Measurements from ENCODE around the gene RESP18. TPM values are rescaled to one million over a fixed set of nuclear protein-coding genes. Genes with fewer than 3 reads are reported as not detected.

RESP18 gene
- polyA plus RNA-seq, 1 donor, result 0.46 TPM

DNA sequence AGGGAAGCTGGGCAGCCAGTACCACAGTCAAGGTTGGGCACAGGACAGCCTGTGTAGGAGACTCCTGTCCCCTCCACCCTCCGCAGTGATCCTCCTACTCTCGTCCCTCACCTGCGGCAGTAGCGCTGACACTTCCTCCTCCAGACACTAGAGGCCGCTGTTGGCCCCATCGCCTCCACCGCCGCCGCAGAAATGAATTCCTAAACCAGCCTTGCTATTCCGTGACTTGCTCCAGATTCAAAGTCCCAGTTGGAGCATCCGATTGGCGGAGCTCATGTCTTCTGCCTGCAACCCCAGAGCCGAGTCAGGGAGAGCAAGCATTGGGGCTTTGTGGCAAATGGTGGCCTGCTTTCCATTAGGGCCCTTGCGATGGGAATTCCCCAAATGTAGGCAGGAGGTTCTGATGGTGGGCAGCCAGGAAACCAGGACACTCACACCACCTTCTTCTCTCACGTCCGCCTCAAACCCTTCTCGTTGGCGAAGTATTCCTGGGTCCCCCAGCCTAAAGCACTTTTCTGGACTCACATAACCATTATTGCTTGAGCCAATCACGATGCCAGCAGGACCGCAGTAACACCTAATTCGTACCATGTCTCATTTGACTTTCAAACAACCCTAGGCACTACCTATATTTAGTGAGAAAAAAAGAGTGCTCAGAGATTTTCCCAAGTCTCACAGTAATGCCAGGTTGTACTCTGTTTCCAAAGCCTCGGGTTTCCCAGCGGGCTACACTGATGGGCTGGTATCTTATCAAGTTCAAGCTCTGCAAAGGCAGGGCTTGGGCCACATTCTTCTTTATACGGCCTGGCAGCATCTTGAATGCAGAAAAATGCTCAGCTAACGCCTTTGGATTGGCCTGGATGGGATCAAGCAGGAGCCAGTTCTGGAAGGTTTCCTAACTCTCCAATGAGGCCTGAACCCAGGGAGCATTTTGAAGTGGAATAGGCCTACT, 54.6 kb downstream of the RESP18 start:
- peak overlapping the region; percentile 12 for H3K4me3 ChIP-seq (ENCODE audit: low read length)
- peaks cover 22% of the 10 kb centered on the region for H3K36me3 ChIP-seq (ENCODE audit: control insufficient read depth, insufficient read depth, low read length)
- peak overlapping the region; percentile 85 for H3K27ac ChIP-seq (ENCODE audit: low read length)
- no peaks in the 10 kb centered on the region for H3K9me3 ChIP-seq (ENCODE audit: control insufficient read depth, low read depth, low read length)
- H3K27me3 ChIP-seq (ENCODE audit: control insufficient read depth, insufficient read depth, low read length), result no peaks in the 10 kb centered on the region
- 100% methylated on average over 1 of the region's 25 CpGs for WGBS (ENCODE audit: insufficient coverage, low lambda C conversion rate)
- peaks cover 17% of the 10 kb centered on the region for H3K4me1 ChIP-seq (ENCODE audit: control insufficient read depth, insufficient read depth, low read length)
- DNase-seq, result peak; percentile 67 to 81

Other genes starting within 250 kb of the RESP18 start
- 33.9 TPM for gene NHEJ1, start 171.9 kb downstream of the RESP18 start, polyA plus RNA-seq
- gene SLC23A3, start 162.7 kb downstream of the RESP18 start, polyA plus RNA-seq, result 6.2 TPM
- gene CNPPD1, start 155.8 kb downstream of the RESP18 start, polyA plus RNA-seq, result 56.2 TPM
- gene RETREG2, start 154.5 kb downstream of the RESP18 start, polyA plus RNA-seq, result 82.0 TPM
- gene ZFAND2B, start 126.0 kb downstream of the RESP18 start, polyA plus RNA-seq, result 54.6 TPM
- 43.7 TPM for gene ABCB6, start 113.8 kb downstream of the RESP18 start, polyA plus RNA-seq
- gene ATG9A, start 103.1 kb downstream of the RESP18 start, polyA plus RNA-seq, result 41.2 TPM
- 65.8 TPM for gene ANKZF1, start 102.9 kb downstream of the RESP18 start, polyA plus RNA-seq
- 20.9 TPM for gene GLB1L, start 87.3 kb downstream of the RESP18 start, polyA plus RNA-seq
- 36.2 TPM for gene STK16, start 87.3 kb downstream of the RESP18 start, polyA plus RNA-seq
- not detected for gene TUBA4B, start 79.5 kb downstream of the RESP18 start, polyA plus RNA-seq
- gene TUBA4A, start 78.8 kb downstream of the RESP18 start, polyA plus RNA-seq, result 25.6 TPM
- gene DNAJB2, start 53.4 kb downstream of the RESP18 start, polyA plus RNA-seq, result 46.9 TPM
- 9.2 TPM for gene PTPRN, start 23.3 kb downstream of the RESP18 start, polyA plus RNA-seq
- gene DNPEP, start 55.2 kb upstream of the RESP18 start, polyA plus RNA-seq, result 149 TPM
- 429 TPM for gene DES, start 85.6 kb upstream of the RESP18 start, polyA plus RNA-seq
- gene SPEG, start 102.1 kb upstream of the RESP18 start, polyA plus RNA-seq, result 35.1 TPM
- 54.0 TPM for gene GMPPA, start 166.1 kb upstream of the RESP18 start, polyA plus RNA-seq
- gene ASIC4, start 181.7 kb upstream of the RESP18 start, polyA plus RNA-seq, result 1.1 TPM
- 81.8 TPM for gene CHPF, start 211.1 kb upstream of the RESP18 start, polyA plus RNA-seq
- gene TMEM198, start 211.3 kb upstream of the RESP18 start, polyA plus RNA-seq, result 19.9 TPM
- 92.9 TPM for gene OBSL1, start 238.8 kb upstream of the RESP18 start, polyA plus RNA-seq
- 1.2 TPM for gene INHA, start 239.6 kb upstream of the RESP18 start, polyA plus RNA-seq